OCI-LY7 (cell line): ENCODE data around the gene CCDC121. TPM values are rescaled to one million over a fixed set of nuclear protein-coding genes. Genes with fewer than 3 reads are reported as not detected.
A peak's percentile ranks its signal among the peaks of the same experiment; 100 is the strongest.

ENCODE experiments used
- BruUV-seq: library from RNA; stranded (reverse); fragments of 400-500 nt; replicated peaks from 2 replicates; lab custom pipeline; 2021; lab: Mats Ljungman, UMichigan
- CTCF ChIA-PET: fragments of 300-600 bp; sonication (Branson Sonifier 250); formaldehyde crosslinking; loops from one replicate; lab custom pipeline; 2022; ENCODE audit warnings: antibody characterized with exemption; ENCODE audit not compliant: unreplicated experiment; lab: Charles Lee
- POLR2A ChIA-PET: fragments of 300-600 bp; sonication (Branson Sonifier 250); formaldehyde crosslinking; loops from one replicate; lab custom pipeline; 2022; ENCODE audit warnings: antibody characterized with exemption; lab: Charles Lee
- DNase-seq: peaks from one replicate; pipeline ENCODE4 v3.0.0-alpha.2; 2015; ENCODE audit warnings: low spot score
- H2AFZ ChIP-seq: fragments of 200-600 bp; sonication (generic), shearing (Covaris generic); 2 replicates; pipeline ENCODE4 v1.6.1; 2014; ENCODE audit warnings: mild to moderate bottlenecking, antibody characterized with exemption, low read length, moderate library complexity
- H3K27ac ChIP-seq: fragments of 200-600 bp; sonication (generic); 2 replicates; pipeline ENCODE4 v1.5.1; 2014; ENCODE audit warnings: mixed run types, low read depth, mild to moderate bottlenecking, moderate library complexity, low read length, inconsistent platforms; ENCODE audit not compliant: poor library complexity, severe bottlenecking
- H3K36me3 ChIP-seq: fragments of 200-600 bp; sonication (generic); 2 replicates; pipeline ENCODE4 v1.6.1; 2014; ENCODE audit warnings: mild to moderate bottlenecking, antibody characterized with exemption, low read length, moderate library complexity, mixed read lengths; ENCODE audit not compliant: insufficient read depth
- H3K4me1 ChIP-seq: fragments of 200-600 bp; sonication (generic); 2 replicates; pipeline ENCODE4 v1.5.1; 2014; ENCODE audit warnings: mild to moderate bottlenecking, low read length; ENCODE audit not compliant: insufficient read depth, poor library complexity, severe bottlenecking
- H3K4me2 ChIP-seq: fragments of 200-600 bp; sonication (generic); 2 replicates; pipeline ENCODE4 v1.6.1; 2014; ENCODE audit warnings: mild to moderate bottlenecking, low read length
- H3K4me3 ChIP-seq: fragments of 200-600 bp; sonication (generic); 2 replicates; pipeline ENCODE4 v1.5.1; 2014; ENCODE audit warnings: mild to moderate bottlenecking, low read depth, low read length; ENCODE audit not compliant: poor library complexity, severe bottlenecking
- H3K79me2 ChIP-seq: fragments of 200-600 bp; sonication (generic); 2 replicates; pipeline ENCODE4 v1.6.1; 2016; ENCODE audit warnings: low read depth, mild to moderate bottlenecking, low read length, moderate library complexity, mixed read lengths; ENCODE audit not compliant: insufficient read depth
- H3K9me2 ChIP-seq: fragments of 200-600 bp; sonication (generic); 2 replicates; pipeline ENCODE4 v1.6.1; 2016; ENCODE audit warnings: mild to moderate bottlenecking, low read length, mixed read lengths; ENCODE audit not compliant: insufficient read depth
- H3K9me3 ChIP-seq: fragments of 200-600 bp; sonication (generic); 2 replicates; pipeline ENCODE4 v1.6.1; 2014; ENCODE audit warnings: mild to moderate bottlenecking, mixed run types, low read length, mixed read lengths
- H4K20me1 ChIP-seq: fragments of 200-600 bp; sonication (generic); 2 replicates; pipeline ENCODE4 v1.6.1; 2014; ENCODE audit warnings: mild to moderate bottlenecking, antibody characterized with exemption, low read length, moderate library complexity, mixed read lengths; ENCODE audit not compliant: insufficient read depth
- CTCF ChIP-seq: fragments of 200-600 bp; sonication (generic); conservative IDR thresholded peaks from 2 replicates; pipeline ENCODE4 v1.5.1; 2014; ENCODE audit warnings: mild to moderate bottlenecking, antibody characterized with exemption, low read length, moderate library complexity, mixed read lengths
- EZH2phosphoT487 ChIP-seq: fragments of 200-600 bp; sonication (generic); IDR thresholded peaks from 2 replicates; pipeline ENCODE4 v1.6.1; 2018; ENCODE audit warnings: low read depth, borderline replicate concordance, mild to moderate bottlenecking, mixed run types, antibody characterized with exemption, low read length, moderate library complexity, mixed read lengths
- intact Hi-C: fragments of 100-400 bp; cut with micrococcal nuclease; formaldehyde crosslinking; loops from one replicate; pipeline ENCODE4 v1.10.0; 2022; ENCODE audit not compliant: unreplicated experiment
- total RNA-seq, 2 experiments: library from RNA; depleted of rRNA in 1 of 2; stranded (reverse); fragments of >200 nt in 1 of 2; shearing (Covaris generic) in 1 of 2; gene quantifications; 2 replicates each; pipeline ENCODE4 v1.2.3, GENCODE V29; 2014 to 2022

The CCDC121 gene
- total RNA-seq, 2 experiments from 2014 or later: 4.7 to 5.1 TPM

GRCh38 chr2:27582695-27583389 is 46.0 kb downstream of the CCDC121 start, which contains the start of gene ZNF512:
Gene ZNF512, plus strand, starts transcription at chr2:27583042. Its CDS starts 71 bp downstream, at chr2:27583113.
- Histone ChIP-seq H3K27ac (peak within 1 kb of the TSS; percentile 54), H3K9me3 (no peaks in the 10 kb centered on the region), H4K20me1 (0 out of 2 replicates have a peak, but pooled peaks cover 6% of the 10 kb centered on the region), H2AFZ (peak within 1 kb of the TSS; percentile 99), H3K9me2 (no peaks in the 10 kb centered on the region), H3K4me2 (peak within 1 kb of the TSS; percentile 78), H3K4me3 (peak within 1 kb of the TSS; percentile 87), H3K36me3 (peaks cover 14% of the 10 kb centered on the region; the same call in 1 of the 2 replicates), H3K4me1 (peaks cover 29% of the 10 kb centered on the region), H3K79me2 (peaks cover 48% of the 10 kb centered on the region)
- ChIA-PET CTCF (no interaction called here), POLR2A (interaction anchor here (0.8 to 1.1 kb wide), 2 partner anchors 8 to 45 kb away, joined by 3 to 4 read pairs; no protein-coding TSS in a partner anchor)
- TF ChIP-seq CTCF (peak; percentile 41), EZH2phosphoT487 (no peak)
- DNase-seq: peak; percentile 98
- intact Hi-C loops: loop anchor here (2.0 to 5.0 kb wide), 2 partner anchors 44 to 174 kb away; partner anchors contain the start of genes CCDC121, GPN1 and PPM1G
- BruUV-seq: no TSS peak

- Histone ChIP-seq H3K4me1 (peaks cover 29% of the 10 kb centered on the region), H3K9me2 (no peaks in the 10 kb centered on the region), H4K20me1 (0 out of 2 replicates have a peak, but pooled peaks cover 6% of the 10 kb centered on the region), H3K27ac (peak overlapping the region; percentile 54), H3K36me3 (peaks cover 9% of the 10 kb centered on the region; the same call in 1 of the 2 replicates), H3K4me2 (peak overlapping the region; percentile 78), H3K79me2 (peaks cover 42% of the 10 kb centered on the region), H3K9me3 (no peaks in the 10 kb centered on the region), H3K4me3 (peak overlapping the region; percentile 87), H2AFZ (peak overlapping the region; percentile 99)
- DNase-seq: peak; percentile 4
- CTCF ChIA-PET: no interaction called here
- TF ChIP-seq CTCF (no peak), EZH2phosphoT487 (no peak)
- intact Hi-C loops: loop anchor here (2.0 to 5.0 kb wide), 2 partner anchors 45 to 173 kb away; partner anchors contain the start of genes CCDC121, GPN1 and PPM1G
- TSS peak; percentile 86 for BruUV-seq
- POLR2A ChIA-PET: interaction anchor here (0.8 to 1.1 kb wide), 2 partner anchors 8 to 45 kb away, joined by 3 to 4 read pairs; no protein-coding TSS in a partner anchor
Observed at GRCh38 chr2:27582129-27582694, 46.6 kb downstream of the CCDC121 start.
